Thoracic aorta endothelial cell (primary cell): ENCODE results near the gene IL20RB. TPM values are rescaled to one million over a fixed set of nuclear protein-coding genes. Genes with fewer than 3 reads are reported as not detected.

Experiments used
- total RNA-seq: library from RNA; depleted of rRNA; stranded (reverse); fragments of >200 nt; gene quantifications from 2 replicates; pipeline ENCODE4 v1.2.3, GENCODE V29; 2012

Gene IL20RB
- 0.40 and 2.7 TPM in 2 replicates for total RNA-seq

DNA sequence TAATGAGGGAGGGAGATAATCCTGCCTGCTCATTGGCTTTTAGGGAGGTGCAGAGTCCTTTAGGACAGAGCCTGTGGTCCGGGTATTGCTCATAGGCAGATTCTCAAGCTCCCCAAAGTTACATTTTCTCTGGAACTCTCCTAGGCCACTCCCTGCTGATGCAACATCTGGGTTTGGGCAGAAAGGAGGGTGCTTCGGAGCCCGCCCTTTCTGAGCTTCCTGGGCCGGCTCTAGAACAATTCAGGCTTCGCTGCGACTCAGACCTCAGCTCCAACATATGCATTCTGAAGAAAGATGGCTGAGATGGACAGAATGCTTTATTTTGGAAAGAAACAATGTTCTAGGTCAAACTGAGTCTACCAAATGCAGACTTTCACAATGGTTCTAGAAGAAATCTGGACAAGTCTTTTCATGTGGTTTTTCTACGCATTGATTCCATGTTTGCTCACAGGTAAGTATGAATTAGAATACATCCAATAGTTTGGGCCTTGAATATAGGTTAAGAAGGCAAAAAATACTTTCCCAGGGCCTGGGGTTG is at the start of gene IL20RB:
Gene IL20RB (plus strand): TSS at position 233 of the 538 bp plus-strand sequence. CDS start 131 bp downstream, at position 364.

Other genes starting within 250 kb of the IL20RB start
- gene STAG1, start 205.6 kb upstream of the IL20RB start, total RNA-seq: 60.3 and 61.7 TPM in 2 replicates
- gene SLC35G2, start 138.9 kb upstream of the IL20RB start, total RNA-seq: 21.9 and 27.5 TPM in 2 replicates
- gene NCK1, start 95.8 kb upstream of the IL20RB start, total RNA-seq: 85.3 and 150 TPM in 2 replicates